PC-9 (cell line): Measurements from ENCODE around the gene SH3GL1. TPM values are rescaled to one million over a fixed set of nuclear protein-coding genes. Genes with fewer than 3 reads are reported as not detected.

Experiments used
- BruUV-seq: library from RNA; stranded (reverse); fragments of 400-500 nt; replicated peaks from 2 replicates; lab custom pipeline; 2021; lab: Mats Ljungman, UMichigan
- CTCF ChIA-PET: fragments of 300-600 bp; sonication (Branson Sonifier 250); formaldehyde crosslinking; loops from one replicate; lab custom pipeline; 2022; ENCODE audit warnings: antibody characterized with exemption; lab: Charles Lee
- POLR2A ChIA-PET: fragments of 300-600 bp; sonication (Branson Sonifier 250); formaldehyde crosslinking; loops from one replicate; lab custom pipeline; 2022; ENCODE audit warnings: antibody characterized with exemption; ENCODE audit not compliant: unreplicated experiment; lab: Charles Lee
- DNase-seq, 2 experiments: peaks; one replicate each; pipeline versions ENCODE4 v3.0.0 to v3.0.0-alpha.2; 2015 to 2022; ENCODE audit warnings: mixed read lengths in 1 of 2
- H2AFZ ChIP-seq: fragments of 200-600 bp; sonication (generic); 2 replicates; pipeline ENCODE4 v1.8.1; 2017; ENCODE audit warnings: antibody characterized with exemption
- H3F3A ChIP-seq: fragments of 200-600 bp; sonication (generic); 2 replicates; pipeline ENCODE4 v1.8.1; 2017; ENCODE audit warnings: antibody characterized with exemption, mild to moderate bottlenecking, low read depth; ENCODE audit not compliant: insufficient read depth
- H3K27ac ChIP-seq: fragments of 200-600 bp; sonication (generic); 2 replicates; pipeline ENCODE4 v1.6.1; 2016; ENCODE audit warnings: mixed run types
- H3K27me3 ChIP-seq: fragments of 200-600 bp; sonication (generic); 2 replicates; pipeline ENCODE4 v1.6.1; 2016; ENCODE audit warnings: low read depth, mixed run types; ENCODE audit not compliant: insufficient read depth
- H3K36me3 ChIP-seq: fragments of 200-600 bp; sonication (generic); 2 replicates; pipeline ENCODE4 v1.6.1; 2016; ENCODE audit warnings: low read depth, mixed run types
- H3K4me1 ChIP-seq: fragments of 200-600 bp; sonication (generic); replicated peaks from 2 replicates; pipeline ENCODE4 v1.6.1; 2016; ENCODE audit warnings: mixed run types; ENCODE audit not compliant: insufficient read depth
- H3K4me2 ChIP-seq: fragments of 200-600 bp; sonication (generic); 2 replicates; pipeline ENCODE4 v1.6.1; 2017; ENCODE audit warnings: mixed run types
- H3K4me3 ChIP-seq: fragments of 200-600 bp; sonication (generic); 2 replicates; pipeline ENCODE4 v1.6.1; 2016; ENCODE audit warnings: mixed run types
- H3K79me2 ChIP-seq: fragments of 200-600 bp; sonication (generic); 2 replicates; pipeline ENCODE4 v1.6.1; 2017; ENCODE audit warnings: low read depth, mixed run types
- H3K9me2 ChIP-seq: fragments of 200-600 bp; sonication (generic); 2 replicates; pipeline ENCODE4 v1.8.1; 2017; ENCODE audit warnings: mild to moderate bottlenecking; ENCODE audit not compliant: insufficient read depth
- H3K9me3 ChIP-seq: fragments of 200-600 bp; sonication (generic); 2 replicates; pipeline ENCODE4 v1.8.1; 2016; ENCODE audit warnings: low read depth; ENCODE audit not compliant: insufficient read depth
- H4K20me1 ChIP-seq: fragments of 200-600 bp; sonication (generic); 2 replicates; pipeline ENCODE4 v1.8.1; 2017; ENCODE audit not compliant: insufficient read depth
- EZH2 ChIP-seq: fragments of 200-600 bp; sonication (generic); IDR thresholded peaks from 2 replicates; pipeline ENCODE4 v1.8.0; 2017; ENCODE audit warnings: antibody characterized with exemption, low read depth
- intact Hi-C: fragments of 100-400 bp; cut with micrococcal nuclease; formaldehyde crosslinking; loops from one replicate; pipeline ENCODE4 v1.10.0; 2022; ENCODE audit not compliant: unreplicated experiment
- total RNA-seq: library from RNA; stranded (reverse); gene quantifications from 2 replicates; pipeline ENCODE4 v1.2.3, GENCODE V29; 2021
- TF ChIP-seq, protein P1 (sequence below): fragments of 200-600 bp; sonication (generic); conservative IDR thresholded peaks from 2 replicates; pipeline ENCODE4 v1.6.1; 2017; ENCODE audit warnings: mixed run types, antibody characterized with exemption, mild to moderate bottlenecking, moderate library complexity

The SH3GL1 gene
- total RNA-seq, 1 experiment from 2014 or later = 49.2 TPM

DNA sequence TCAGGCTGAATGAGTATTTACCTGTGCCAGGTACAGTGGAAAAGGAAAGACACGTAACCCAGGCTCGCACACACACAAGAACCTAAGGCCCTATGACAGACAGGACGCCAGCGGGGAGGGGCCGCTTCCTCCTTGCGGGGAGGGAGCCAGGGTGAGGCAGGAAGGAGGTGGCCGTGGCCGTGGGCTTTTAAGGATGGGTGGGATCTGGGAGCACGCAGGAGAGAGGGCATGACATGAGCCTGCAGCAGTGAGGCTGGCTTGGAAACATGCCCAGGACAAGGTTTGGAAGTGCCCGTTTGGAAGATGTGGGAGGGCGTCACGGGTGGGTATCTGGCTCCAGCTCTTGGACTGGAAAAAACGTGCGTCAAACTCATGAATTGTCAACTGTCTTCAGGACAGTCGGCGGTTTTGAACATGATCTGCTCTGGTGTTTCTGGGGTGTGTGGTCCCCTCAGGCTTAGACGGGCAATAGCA lies 20.1 kb downstream of the SH3GL1 start:
- Histone ChIP-seq H3K4me1 (peaks cover 48% of the 10 kb centered on the region), H3K9me3 (no peaks in the 10 kb centered on the region), H3K36me3 (no peaks in the 10 kb centered on the region), H2AFZ (no peak overlapping the region), H3K9me2 (no peaks in the 10 kb centered on the region), H3K27ac (no peak overlapping the region), H4K20me1 (peaks cover 17% of the 10 kb centered on the region), H3F3A (peaks cover 45% of the 10 kb centered on the region), H3K4me2 (no peak overlapping the region), H3K79me2 (peaks cover 18% of the 10 kb centered on the region), H3K4me3 (no peak overlapping the region), H3K27me3 (no peaks in the 10 kb centered on the region)
- no peak for DNase-seq
- intact Hi-C loops = no loop called here
- CTCF ChIA-PET = no interaction called here
- no TSS peak for BruUV-seq
- POLR2A ChIA-PET = no interaction called here
- TF ChIP-seq EZH2 = no peak
- TF ChIP-seq, protein P1, sequence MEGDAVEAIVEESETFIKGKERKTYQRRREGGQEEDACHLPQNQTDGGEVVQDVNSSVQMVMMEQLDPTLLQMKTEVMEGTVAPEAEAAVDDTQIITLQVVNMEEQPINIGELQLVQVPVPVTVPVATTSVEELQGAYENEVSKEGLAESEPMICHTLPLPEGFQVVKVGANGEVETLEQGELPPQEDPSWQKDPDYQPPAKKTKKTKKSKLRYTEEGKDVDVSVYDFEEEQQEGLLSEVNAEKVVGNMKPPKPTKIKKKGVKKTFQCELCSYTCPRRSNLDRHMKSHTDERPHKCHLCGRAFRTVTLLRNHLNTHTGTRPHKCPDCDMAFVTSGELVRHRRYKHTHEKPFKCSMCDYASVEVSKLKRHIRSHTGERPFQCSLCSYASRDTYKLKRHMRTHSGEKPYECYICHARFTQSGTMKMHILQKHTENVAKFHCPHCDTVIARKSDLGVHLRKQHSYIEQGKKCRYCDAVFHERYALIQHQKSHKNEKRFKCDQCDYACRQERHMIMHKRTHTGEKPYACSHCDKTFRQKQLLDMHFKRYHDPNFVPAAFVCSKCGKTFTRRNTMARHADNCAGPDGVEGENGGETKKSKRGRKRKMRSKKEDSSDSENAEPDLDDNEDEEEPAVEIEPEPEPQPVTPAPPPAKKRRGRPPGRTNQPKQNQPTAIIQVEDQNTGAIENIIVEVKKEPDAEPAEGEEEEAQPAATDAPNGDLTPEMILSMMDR = no peak

DNA sequence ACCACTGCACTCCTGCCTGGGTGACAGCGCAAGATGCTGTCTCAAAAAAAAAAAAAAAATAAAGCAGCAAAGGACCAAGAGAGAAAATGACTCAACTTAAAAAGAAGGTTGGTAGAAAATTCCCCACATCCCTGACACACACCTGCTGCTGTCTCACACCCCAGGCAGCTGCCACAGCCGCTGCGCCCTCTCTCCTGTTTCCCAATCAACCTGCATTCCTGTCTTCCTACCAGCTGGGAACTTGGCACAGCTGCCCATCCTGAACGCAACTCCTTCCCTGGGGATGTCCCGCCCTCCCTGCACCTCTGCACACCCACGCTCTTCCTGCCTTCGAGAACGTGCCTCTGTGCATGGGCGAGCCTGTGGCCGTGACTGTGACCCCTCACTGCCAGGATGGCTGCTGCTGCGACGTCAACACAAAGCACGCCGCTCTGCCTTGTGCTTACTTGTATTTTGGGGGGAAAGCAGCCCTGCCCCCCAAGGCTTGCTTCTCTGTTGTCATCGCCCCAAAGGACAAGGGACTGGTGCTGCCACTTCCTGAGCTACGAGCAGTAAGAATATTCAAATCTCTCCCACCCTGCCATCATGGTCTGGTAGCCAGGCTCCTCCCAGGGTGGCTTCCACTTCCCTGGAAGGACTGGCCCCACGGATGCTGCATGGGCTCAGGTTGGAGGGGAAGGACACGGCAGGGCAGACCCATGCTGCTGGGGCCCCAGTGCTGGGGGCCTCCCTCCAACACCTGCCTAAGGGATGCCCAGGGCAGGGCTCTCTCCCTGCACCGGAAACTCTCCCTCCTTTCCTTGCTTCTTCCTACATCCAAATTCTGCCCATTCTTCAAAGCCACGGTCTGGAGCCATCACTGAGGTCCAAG lies 20.7 kb downstream of the SH3GL1 start:
- no TSS peak for BruUV-seq
- TF ChIP-seq EZH2 = no peak
- TF ChIP-seq, protein P1 = no peak
- peak overlapping the region; percentile 65 for H3K4me2 ChIP-seq
- POLR2A ChIA-PET = interaction anchor here (0.6 kb wide), 1 partner anchor 447 kb away, joined by 3 read pairs; no protein-coding TSS in a partner anchor
- peak; percentile 77 to 88 for DNase-seq
- no peak overlapping the region for H3K27ac ChIP-seq
- no peak overlapping the region for H2AFZ ChIP-seq
- H4K20me1 ChIP-seq = peaks cover 17% of the 10 kb centered on the region
- CTCF ChIA-PET = no interaction called here
- H3F3A ChIP-seq = peaks cover 50% of the 10 kb centered on the region
- intact Hi-C loops = loop anchor here (1.0 to 10.0 kb wide), 3 partner anchors 9 to 392 kb away; partner anchors contain the start of genes DPP9 and EEF2
- H3K79me2 ChIP-seq = peaks cover 18% of the 10 kb centered on the region
- no peak overlapping the region for H3K4me3 ChIP-seq
- H3K27me3 ChIP-seq = no peaks in the 10 kb centered on the region
- no peaks in the 10 kb centered on the region for H3K36me3 ChIP-seq
- peaks cover 53% of the 10 kb centered on the region for H3K4me1 ChIP-seq
- no peaks in the 10 kb centered on the region for H3K9me3 ChIP-seq
- no peaks in the 10 kb centered on the region for H3K9me2 ChIP-seq

DNA sequence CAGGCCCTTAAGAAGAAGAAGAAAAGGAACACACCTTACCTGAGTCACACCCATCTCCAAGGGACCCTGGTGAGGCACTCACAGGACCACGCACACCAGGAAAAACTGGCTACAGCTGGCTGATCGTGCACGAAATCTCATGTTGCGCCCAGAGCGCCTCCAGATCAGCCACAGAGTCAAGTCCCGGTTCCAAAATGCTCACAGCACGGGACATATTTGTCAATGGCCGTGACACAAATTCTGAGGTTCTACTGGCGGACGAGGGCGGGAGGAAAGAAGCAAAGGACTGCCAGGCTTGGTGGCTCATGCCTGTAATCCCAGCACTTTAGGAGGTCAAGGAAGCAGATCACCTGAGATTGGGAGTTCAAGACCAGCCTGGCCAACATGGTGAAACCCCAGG lies 21.5 kb downstream of the SH3GL1 start:
- peaks cover 61% of the 10 kb centered on the region for H3K4me1 ChIP-seq
- H3K79me2 ChIP-seq = peaks cover 18% of the 10 kb centered on the region
- TF ChIP-seq, protein P1 = no peak
- no peak for TF ChIP-seq EZH2
- no peaks in the 10 kb centered on the region for H3K27me3 ChIP-seq
- no peaks in the 10 kb centered on the region for H3K9me3 ChIP-seq
- no peak overlapping the region for H3K27ac ChIP-seq
- POLR2A ChIA-PET = interaction anchor here (0.6 kb wide), 1 partner anchor 448 kb away, joined by 3 read pairs; no protein-coding TSS in a partner anchor
- intact Hi-C loops = loop anchor here (1.0 to 10.0 kb wide), 3 partner anchors 9 to 392 kb away; partner anchors contain the start of genes DPP9 and EEF2
- H3K4me3 ChIP-seq = no peak overlapping the region
- H3K4me2 ChIP-seq = peak overlapping the region; percentile 36; the same call in 1 of the 2 replicates
- H3K9me2 ChIP-seq = no peaks in the 10 kb centered on the region
- H3F3A ChIP-seq = peaks cover 56% of the 10 kb centered on the region
- H2AFZ ChIP-seq = no peak overlapping the region
- no peak for DNase-seq
- H4K20me1 ChIP-seq = peaks cover 17% of the 10 kb centered on the region
- no TSS peak for BruUV-seq
- H3K36me3 ChIP-seq = no peaks in the 10 kb centered on the region
- CTCF ChIA-PET = no interaction called here
